Stimulated activated CD4-positive, alpha-beta T cell treated with anti-CD3 and anti-CD28 coated beads, Interleukin-15, amount 100 ng/mL, for 48 hours (primary cell): ENCODE results near the gene USP13.
A peak's percentile ranks its signal among the peaks of the same experiment; 100 is the strongest.
"Not testable (repeated sequence)": the region's sequence is repeated elsewhere in the genome, so short reads cannot be mapped to it uniquely, and the experiment has no call there.

Source experiments
- DNase-seq, 2 donors: peaks; one replicate each; pipeline ENCODE4 v3.0.0-alpha.2; 2020; ENCODE audit warnings: low read depth in 2 of 2

USP13 gene

GRCh38 chr3:179653096-179653797, 407 bp downstream of the USP13 start:
- peak; percentile 38 to 52 for DNase-seq

GRCh38 chr3:179655236-179655635, 2.4 kb downstream of the USP13 start:
- no peak for DNase-seq

- no peak for DNase-seq
Observed at GRCh38 chr3:179658606-179659005, 5.8 kb downstream of the USP13 start.

- DNase-seq, result no peak
Observed at GRCh38 chr3:179660872-179661271, 8.0 kb downstream of the USP13 start.

GRCh38 chr3:179661777-179662176, 8.9 kb downstream of the USP13 start:
- DNase-seq, result no peak

- no peak for DNase-seq
Observed at GRCh38 chr3:179663093-179663492, 10.3 kb downstream of the USP13 start.

- DNase-seq, result no peak
Observed at GRCh38 chr3:179666030-179666429, 13.2 kb downstream of the USP13 start.

GRCh38 chr3:179666436-179667035, 13.7 kb downstream of the USP13 start:
- no peak for DNase-seq

- DNase-seq, result no peak
Observed at GRCh38 chr3:179668429-179668828, 15.6 kb downstream of the USP13 start.

GRCh38 chr3:179670311-179670710, 17.5 kb downstream of the USP13 start:
- no peak for DNase-seq

- DNase-seq, result no peak
Observed at GRCh38 chr3:179671309-179671708, 18.5 kb downstream of the USP13 start.

- no peak for DNase-seq
Observed at GRCh38 chr3:179671747-179672242, 19.0 kb downstream of the USP13 start.

- DNase-seq, result no peak
Observed at GRCh38 chr3:179672918-179673317, 20.1 kb downstream of the USP13 start.

GRCh38 chr3:179673523-179673922, 20.7 kb downstream of the USP13 start:
- no peak for DNase-seq

GRCh38 chr3:179676081-179676480, 23.2 kb downstream of the USP13 start:
- no peak for DNase-seq

GRCh38 chr3:179677884-179678283, 25.0 kb downstream of the USP13 start:
- no peak for DNase-seq

GRCh38 chr3:179681492-179682263, 28.8 kb downstream of the USP13 start:
- DNase-seq, result no peak

GRCh38 chr3:179682426-179683080, 29.7 kb downstream of the USP13 start:
- DNase-seq, result no peak

GRCh38 chr3:179683286-179683685, 30.4 kb downstream of the USP13 start:
- DNase-seq, result not testable (repeated sequence)

- DNase-seq, result no peak
Observed at GRCh38 chr3:179687967-179688535, 35.2 kb downstream of the USP13 start.

- DNase-seq, result no peak
Observed at GRCh38 chr3:179688850-179689249, 36.0 kb downstream of the USP13 start.

GRCh38 chr3:179694731-179695130, 41.9 kb downstream of the USP13 start:
- no peak for DNase-seq
